HG03103 (cell line): ENCODE data around the gene ZBED2.

Source experiments
- ATAC-seq: cut with Tn5 transposase; IDR thresholded peaks from one replicate; pipeline ENCODE4 v1.9.1; 2021; ENCODE audit warnings: low read depth; ENCODE audit not compliant: unreplicated experiment

Gene ZBED2

GRCh38 chr3:111605018-111605417 lies 9.9 kb upstream of the ZBED2 start:
- no peak for ATAC-seq

- ATAC-seq = no peak
These were observed 9.0 kb upstream of the ZBED2 start for GRCh38 chr3:111604119-111604518.

- peak; percentile 64 for ATAC-seq
These were observed 8.5 kb upstream of the ZBED2 start for GRCh38 chr3:111603679-111604078.

GRCh38 chr3:111601810-111602209 lies 6.7 kb upstream of the ZBED2 start:
- no peak for ATAC-seq

- no peak for ATAC-seq
These were observed 3.4 kb upstream of the ZBED2 start for GRCh38 chr3:111598552-111598951.

- ATAC-seq = no peak
These were observed 3.0 kb upstream of the ZBED2 start for GRCh38 chr3:111598139-111598538.

GRCh38 chr3:111596328-111596727 lies 1.2 kb upstream of the ZBED2 start:
- ATAC-seq = no peak

GRCh38 chr3:111594781-111595180 lies 365 bp downstream of the ZBED2 start:
- no peak for ATAC-seq

GRCh38 chr3:111594205-111594604 lies 941 bp downstream of the ZBED2 start:
- ATAC-seq = peak; percentile 62

GRCh38 chr3:111593666-111594065 lies 1.5 kb downstream of the ZBED2 start:
- ATAC-seq = no peak

- no peak for ATAC-seq
These were observed 2.2 kb downstream of the ZBED2 start for GRCh38 chr3:111592936-111593335.

GRCh38 chr3:111592143-111592542 lies 3.0 kb downstream of the ZBED2 start:
- ATAC-seq = no peak

GRCh38 chr3:111591555-111591954 lies 3.6 kb downstream of the ZBED2 start:
- no peak for ATAC-seq

- ATAC-seq = no peak
These were observed 5.0 kb downstream of the ZBED2 start for GRCh38 chr3:111590143-111590491.

GRCh38 chr3:111589303-111590142 lies 5.6 kb downstream of the ZBED2 start:
- no peak for ATAC-seq

GRCh38 chr3:111588527-111588926 lies 6.6 kb downstream of the ZBED2 start:
- ATAC-seq = no peak

GRCh38 chr3:111585217-111585616 lies 9.9 kb downstream of the ZBED2 start:
- ATAC-seq = no peak

GRCh38 chr3:111584744-111585143 lies 10.4 kb downstream of the ZBED2 start:
- no peak for ATAC-seq

GRCh38 chr3:111582120-111582474 lies 13.0 kb downstream of the ZBED2 start:
- no peak for ATAC-seq

GRCh38 chr3:111581403-111582119 lies 13.6 kb downstream of the ZBED2 start:
- no peak for ATAC-seq

- ATAC-seq = no peak
These were observed 15.7 kb downstream of the ZBED2 start for GRCh38 chr3:111579495-111579894.

- no peak for ATAC-seq
These were observed 16.3 kb downstream of the ZBED2 start for GRCh38 chr3:111578867-111579266.
